GM11168 (cell line): Measurements from ENCODE around the gene GRIK3.

Source experiments
- in situ Hi-C: fragments of 300-500 bp; cut with MboI; formaldehyde crosslinking; loops from one replicate; pipeline ENCODE4 v1.12.0; 2022; ENCODE audit warnings: low sequenced_read_pairs; ENCODE audit not compliant: unreplicated experiment

Gene GRIK3

DNA sequence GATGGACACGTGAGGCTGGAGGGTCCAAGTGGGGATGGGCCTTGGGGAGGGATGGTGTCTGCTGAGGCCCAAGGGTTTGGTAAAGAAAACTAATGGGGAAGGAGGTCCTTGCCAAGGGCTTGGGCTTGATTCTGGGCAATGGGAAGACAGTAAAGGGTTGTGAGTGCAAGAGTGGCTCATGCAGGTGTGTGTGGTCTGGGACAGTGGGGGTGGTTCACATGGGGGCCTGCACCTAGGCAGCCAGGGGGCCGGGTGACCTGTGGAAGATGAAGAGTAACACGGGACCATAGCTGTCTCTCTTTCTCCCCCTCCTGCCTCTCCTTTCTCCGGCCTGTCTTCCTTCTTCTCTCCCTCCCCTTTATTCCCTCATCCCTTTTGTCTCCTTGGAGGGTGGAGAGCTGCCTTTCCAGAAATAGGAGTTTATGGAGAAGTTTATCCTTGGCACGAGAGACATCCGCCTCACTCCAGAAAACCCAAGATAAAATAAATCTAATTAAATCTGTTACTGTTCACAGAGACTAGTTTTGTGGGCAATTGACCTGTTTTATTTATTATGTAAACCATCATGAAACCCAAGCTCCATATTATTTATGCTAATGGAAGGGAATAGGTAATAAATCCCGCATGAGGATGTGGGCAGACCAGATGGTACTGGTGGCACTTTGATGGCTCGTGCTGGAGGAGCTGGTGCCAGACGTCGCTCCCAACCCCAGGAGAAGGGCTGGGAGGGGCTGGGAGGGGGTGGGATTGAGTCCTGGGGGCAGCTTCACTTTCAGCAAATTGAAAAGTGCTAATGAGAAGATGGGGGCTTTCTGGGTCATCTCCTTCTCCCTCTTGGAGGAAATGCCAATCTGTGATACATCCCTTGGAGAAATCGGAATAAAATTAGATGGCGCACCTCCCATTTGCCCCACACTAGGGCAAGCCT lies 278.7 kb downstream of the GRIK3 start:
- in situ Hi-C loops, result no loop called here

GRCh38 chr1:36754366-36754765 lies 279.9 kb downstream of the GRIK3 start:
- in situ Hi-C loops, result no loop called here

- in situ Hi-C loops, result no loop called here
Observed at GRCh38 chr1:36753451-36753850, 280.9 kb downstream of the GRIK3 start.

DNA sequence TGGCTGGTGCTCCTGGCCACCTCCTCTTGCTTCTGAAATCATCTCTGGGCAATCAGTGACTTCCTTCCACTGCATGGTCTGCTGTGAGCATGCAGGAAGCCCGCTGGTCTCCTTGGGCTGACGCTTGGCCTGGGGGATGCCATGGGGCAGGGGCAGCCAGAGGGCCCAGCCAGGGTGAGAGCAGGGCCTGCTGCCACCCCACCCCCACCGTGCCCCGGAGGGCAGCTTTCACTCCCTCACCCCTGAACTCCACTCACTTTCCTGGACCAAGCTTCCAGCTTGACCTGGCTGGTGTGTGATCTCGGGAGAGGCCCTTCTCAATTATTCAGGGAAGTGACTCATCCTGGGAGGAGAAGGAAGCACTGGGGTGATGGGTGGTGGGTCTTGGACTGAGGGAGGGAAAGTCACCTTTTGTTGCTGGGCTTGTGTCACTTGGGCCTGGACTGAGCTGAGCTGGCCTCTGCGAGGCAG lies 281.4 kb downstream of the GRIK3 start:
- in situ Hi-C loops, result no loop called here

- in situ Hi-C loops, result no loop called here
Observed at GRCh38 chr1:36752431-36752830, 281.9 kb downstream of the GRIK3 start.

GRCh38 chr1:36751525-36751924 lies 282.8 kb downstream of the GRIK3 start:
- in situ Hi-C loops, result no loop called here

GRCh38 chr1:36748466-36748865 lies 285.8 kb downstream of the GRIK3 start:
- in situ Hi-C loops, result no loop called here
